GM10248 (cell line): Measurements from ENCODE around the gene ZNF331.

ENCODE experiments used
- CTCF ChIA-PET: fragments of 300-600 bp; sonication (Branson Sonifier 250); formaldehyde crosslinking; extraction: SDS; loops from one replicate; lab custom pipeline; 2021; ENCODE audit warnings: antibody characterized with exemption; lab: Yijun Ruan, JAX
- POLR2A ChIA-PET: fragments of 350-650 bp; sonication (Branson Sonifier 250); formaldehyde crosslinking; extraction: SDS; loops from one replicate; lab custom pipeline; 2020; ENCODE audit warnings: antibody characterized with exemption; lab: Yijun Ruan, JAX
- DNase-seq: peaks from one replicate; pipeline ENCODE4 v3.0.0; 2012; ENCODE audit errors: extremely low spot score
- TF ChIP-seq, protein P1 (sequence below): IDR thresholded peaks from 2 replicates; pipeline ENCODE4 v1.5.1; 2012; ENCODE audit warnings: mild to moderate bottlenecking, low read depth; ENCODE audit errors: extremely low read depth, missing control alignments, control extremely low read depth

The ZNF331 gene

DNA sequence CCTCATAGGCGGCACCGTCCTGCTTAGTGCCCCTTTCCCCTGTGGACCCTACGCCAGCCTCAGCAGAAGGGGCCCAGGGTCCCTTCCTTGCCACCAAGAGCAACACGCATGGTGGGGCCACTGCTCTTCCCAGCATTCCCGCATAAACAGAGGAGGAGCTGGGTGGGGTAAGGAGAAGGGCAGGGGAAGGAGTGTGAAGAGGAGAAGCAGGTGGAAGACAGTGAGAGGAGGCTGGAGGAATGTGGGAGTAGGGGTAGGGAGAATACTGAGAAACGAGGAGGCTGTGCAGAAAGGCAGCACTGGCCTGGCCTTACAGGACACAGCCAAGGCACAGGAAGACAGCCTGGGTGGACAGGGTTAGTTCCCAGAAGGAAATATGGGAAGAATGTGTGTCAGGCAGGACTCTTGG, 43.9 kb downstream of the ZNF331 start:
- no peak for DNase-seq
- POLR2A ChIA-PET = no interaction called here
- TF ChIP-seq, protein P1, sequence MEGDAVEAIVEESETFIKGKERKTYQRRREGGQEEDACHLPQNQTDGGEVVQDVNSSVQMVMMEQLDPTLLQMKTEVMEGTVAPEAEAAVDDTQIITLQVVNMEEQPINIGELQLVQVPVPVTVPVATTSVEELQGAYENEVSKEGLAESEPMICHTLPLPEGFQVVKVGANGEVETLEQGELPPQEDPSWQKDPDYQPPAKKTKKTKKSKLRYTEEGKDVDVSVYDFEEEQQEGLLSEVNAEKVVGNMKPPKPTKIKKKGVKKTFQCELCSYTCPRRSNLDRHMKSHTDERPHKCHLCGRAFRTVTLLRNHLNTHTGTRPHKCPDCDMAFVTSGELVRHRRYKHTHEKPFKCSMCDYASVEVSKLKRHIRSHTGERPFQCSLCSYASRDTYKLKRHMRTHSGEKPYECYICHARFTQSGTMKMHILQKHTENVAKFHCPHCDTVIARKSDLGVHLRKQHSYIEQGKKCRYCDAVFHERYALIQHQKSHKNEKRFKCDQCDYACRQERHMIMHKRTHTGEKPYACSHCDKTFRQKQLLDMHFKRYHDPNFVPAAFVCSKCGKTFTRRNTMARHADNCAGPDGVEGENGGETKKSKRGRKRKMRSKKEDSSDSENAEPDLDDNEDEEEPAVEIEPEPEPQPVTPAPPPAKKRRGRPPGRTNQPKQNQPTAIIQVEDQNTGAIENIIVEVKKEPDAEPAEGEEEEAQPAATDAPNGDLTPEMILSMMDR = no peak
- CTCF ChIA-PET = interaction anchor here (0.8 kb wide), 1 partner anchor 13 kb away, joined by 3 read pairs; no protein-coding TSS in a partner anchor

DNA sequence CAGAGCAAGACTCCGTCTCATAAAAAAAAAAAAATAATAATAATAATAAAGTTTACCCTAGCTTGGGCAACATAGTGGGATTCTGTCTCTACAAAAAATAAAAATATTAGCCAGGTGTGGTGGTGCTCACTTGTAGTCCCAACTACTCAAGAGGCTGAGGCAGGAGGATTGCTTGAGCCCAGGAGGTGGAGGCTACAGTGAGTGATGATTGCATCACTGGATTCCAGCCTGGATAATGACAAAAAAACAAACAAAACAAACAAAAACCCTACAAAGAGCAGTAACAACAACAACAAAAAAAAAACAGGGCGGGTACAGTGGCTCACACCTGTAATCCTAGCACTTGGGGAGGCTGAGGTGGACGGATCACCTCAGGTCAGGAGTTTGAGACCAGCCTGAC, 45.2 kb downstream of the ZNF331 start:
- DNase-seq = no peak
- POLR2A ChIA-PET = no interaction called here
- CTCF ChIA-PET = no interaction called here
- TF ChIP-seq, protein P1 = no peak

DNA sequence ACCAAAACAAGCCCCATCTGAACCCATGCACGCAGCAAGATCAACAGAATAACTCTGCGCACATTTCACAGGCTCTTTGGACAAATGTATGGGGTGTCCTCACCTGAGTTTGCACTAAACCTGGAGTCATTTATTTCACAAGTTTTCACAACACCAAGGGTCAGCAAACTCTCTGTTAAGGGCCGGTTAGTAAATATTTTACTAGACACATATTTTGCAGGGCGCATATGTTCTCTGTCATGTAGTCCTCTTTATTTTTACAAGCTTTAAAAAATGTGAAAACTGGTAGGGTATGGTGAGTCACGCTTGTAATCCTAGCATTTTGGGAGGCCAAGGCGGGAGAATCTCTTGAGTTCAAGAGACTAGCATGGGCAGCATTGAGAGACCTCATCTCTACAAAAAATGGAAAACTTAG, 48.3 kb downstream of the ZNF331 start:
- ChIA-PET CTCF (no interaction called here), POLR2A (no interaction called here)
- TF ChIP-seq, protein P1 = no peak
- no peak for DNase-seq

DNA sequence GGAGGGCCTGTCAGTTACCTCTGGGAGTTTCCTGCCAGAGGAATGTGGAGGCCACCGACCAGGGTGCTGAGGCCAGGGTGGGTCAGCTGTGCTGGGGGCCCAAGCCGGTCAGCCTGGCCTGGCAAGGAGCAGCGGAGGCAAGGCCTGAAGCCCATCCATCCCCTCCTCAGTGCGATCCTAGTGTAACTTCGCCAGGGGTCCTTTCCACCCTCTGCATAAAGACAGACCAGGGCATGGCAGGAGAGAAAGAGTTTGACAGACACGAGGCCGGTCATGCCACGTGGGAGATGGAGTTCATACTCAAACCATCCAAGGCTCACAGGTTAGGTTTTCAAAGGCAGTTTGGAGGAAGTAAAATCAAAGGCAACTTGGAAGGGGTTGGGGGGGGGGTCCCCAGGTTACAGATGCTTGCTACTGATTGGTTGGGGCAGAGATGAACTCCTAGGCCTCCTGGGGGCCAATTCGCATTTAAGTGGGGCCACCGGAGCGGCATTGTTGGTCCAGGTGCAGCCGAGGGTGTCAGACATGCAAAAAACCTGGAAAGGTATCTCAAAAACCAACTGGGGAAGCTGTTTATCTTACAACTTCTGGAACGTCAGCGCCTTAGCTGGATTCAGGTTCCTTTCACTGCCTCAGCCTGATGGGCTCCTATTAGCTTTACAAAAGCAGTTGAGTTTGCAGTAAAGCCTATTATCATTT, 57.0 kb downstream of the ZNF331 start:
- ChIA-PET POLR2A (no interaction called here), CTCF (no interaction called here)
- TF ChIP-seq, protein P1 = no peak
- no peak for DNase-seq

DNA sequence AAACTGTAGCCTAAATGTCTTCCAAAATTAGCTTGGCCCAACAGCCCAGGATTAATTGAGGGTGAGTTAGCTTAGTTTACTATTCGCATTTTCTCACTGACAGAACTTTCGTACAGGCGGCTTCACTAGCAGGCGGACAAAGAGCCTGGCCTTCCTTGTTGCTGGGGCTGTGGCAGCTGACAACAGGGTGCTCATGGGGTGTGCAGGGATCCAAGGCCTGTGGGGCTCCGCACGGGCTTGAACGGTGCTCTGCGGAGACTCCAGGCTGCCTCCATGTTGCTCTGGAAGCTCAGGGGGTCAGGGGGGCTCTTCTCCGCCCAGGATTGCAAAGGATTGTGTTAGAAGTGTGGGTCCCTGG, 57.5 kb downstream of the ZNF331 start:
- ChIA-PET POLR2A (no interaction called here), CTCF (no interaction called here)
- no peak for DNase-seq
- TF ChIP-seq, protein P1 = no peak

DNA sequence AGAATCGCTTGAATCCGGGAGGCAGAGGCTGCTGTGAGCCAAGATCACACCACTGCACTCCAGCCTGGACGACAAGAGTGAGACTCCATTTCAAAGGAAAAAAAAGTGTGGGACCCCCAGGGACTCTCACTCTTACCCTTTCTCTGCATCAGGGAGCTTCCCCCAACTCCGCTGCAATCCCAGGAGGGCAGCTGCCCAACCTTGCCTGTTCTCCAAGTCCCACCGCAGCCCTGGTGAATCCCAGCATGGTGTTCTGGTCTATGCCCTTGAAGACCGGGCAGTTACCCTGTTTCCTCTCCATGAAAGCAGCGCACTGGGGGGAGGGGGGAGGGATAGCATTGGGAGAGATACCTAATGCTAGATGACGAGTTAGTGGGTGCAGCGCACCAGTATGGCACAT, 58.1 kb downstream of the ZNF331 start:
- ChIA-PET CTCF (no interaction called here), POLR2A (no interaction called here)
- no peak for DNase-seq
- TF ChIP-seq, protein P1 = no peak
